GM12874 (cell line): ENCODE data around the gene PADI4.

Experiments used
- TF ChIP-seq, protein P1 (sequence below): IDR thresholded peaks from 2 replicates; pipeline ENCODE4 v1.5.1; 2011; ENCODE audit warnings: low read depth, mild to moderate bottlenecking, control low read depth, low read length, moderate library complexity; ENCODE audit not compliant: insufficient read depth

The PADI4 gene

DNA sequence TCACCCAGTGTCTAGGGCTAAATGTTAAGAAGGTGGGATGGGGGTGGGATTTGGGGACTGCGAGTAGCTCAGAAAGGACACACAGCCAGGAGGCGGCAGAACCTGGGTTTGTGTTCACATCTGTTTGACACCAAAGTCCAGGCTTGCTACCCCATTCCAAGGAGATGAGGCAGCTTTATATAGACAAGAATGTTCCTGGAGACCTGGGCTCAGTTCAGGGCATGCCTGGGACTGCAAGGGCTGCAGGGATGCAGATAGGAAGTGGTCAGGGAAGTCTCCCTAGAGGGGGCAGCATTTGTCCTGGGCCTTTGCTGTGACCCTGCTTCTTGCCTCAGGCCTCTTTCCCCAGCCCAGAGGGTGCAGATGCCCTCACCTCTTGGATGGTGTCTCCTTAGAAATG, 42.8 kb upstream of the PADI4 start:
- TF ChIP-seq, protein P1, sequence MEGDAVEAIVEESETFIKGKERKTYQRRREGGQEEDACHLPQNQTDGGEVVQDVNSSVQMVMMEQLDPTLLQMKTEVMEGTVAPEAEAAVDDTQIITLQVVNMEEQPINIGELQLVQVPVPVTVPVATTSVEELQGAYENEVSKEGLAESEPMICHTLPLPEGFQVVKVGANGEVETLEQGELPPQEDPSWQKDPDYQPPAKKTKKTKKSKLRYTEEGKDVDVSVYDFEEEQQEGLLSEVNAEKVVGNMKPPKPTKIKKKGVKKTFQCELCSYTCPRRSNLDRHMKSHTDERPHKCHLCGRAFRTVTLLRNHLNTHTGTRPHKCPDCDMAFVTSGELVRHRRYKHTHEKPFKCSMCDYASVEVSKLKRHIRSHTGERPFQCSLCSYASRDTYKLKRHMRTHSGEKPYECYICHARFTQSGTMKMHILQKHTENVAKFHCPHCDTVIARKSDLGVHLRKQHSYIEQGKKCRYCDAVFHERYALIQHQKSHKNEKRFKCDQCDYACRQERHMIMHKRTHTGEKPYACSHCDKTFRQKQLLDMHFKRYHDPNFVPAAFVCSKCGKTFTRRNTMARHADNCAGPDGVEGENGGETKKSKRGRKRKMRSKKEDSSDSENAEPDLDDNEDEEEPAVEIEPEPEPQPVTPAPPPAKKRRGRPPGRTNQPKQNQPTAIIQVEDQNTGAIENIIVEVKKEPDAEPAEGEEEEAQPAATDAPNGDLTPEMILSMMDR = no peak

DNA sequence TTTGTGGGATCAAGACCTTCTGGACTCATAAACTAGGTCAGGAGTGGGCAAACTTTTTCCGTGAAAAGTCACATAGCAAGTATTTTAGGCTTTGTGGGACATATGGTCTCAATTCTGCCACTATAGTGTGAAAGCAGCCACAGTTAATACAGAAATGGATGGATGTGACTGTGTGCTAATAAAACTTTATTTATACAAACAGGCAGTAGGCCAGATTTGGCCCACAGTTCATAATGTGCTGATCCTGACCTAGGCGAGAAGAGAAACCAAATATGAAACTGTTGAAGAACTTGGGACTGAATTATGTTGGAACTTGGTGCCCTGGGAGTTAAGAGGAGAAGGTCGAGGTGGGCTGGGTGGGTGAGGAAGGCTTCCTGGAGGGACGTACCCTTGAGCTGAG, 42.0 kb upstream of the PADI4 start:
- TF ChIP-seq, protein P1 = no peak

DNA sequence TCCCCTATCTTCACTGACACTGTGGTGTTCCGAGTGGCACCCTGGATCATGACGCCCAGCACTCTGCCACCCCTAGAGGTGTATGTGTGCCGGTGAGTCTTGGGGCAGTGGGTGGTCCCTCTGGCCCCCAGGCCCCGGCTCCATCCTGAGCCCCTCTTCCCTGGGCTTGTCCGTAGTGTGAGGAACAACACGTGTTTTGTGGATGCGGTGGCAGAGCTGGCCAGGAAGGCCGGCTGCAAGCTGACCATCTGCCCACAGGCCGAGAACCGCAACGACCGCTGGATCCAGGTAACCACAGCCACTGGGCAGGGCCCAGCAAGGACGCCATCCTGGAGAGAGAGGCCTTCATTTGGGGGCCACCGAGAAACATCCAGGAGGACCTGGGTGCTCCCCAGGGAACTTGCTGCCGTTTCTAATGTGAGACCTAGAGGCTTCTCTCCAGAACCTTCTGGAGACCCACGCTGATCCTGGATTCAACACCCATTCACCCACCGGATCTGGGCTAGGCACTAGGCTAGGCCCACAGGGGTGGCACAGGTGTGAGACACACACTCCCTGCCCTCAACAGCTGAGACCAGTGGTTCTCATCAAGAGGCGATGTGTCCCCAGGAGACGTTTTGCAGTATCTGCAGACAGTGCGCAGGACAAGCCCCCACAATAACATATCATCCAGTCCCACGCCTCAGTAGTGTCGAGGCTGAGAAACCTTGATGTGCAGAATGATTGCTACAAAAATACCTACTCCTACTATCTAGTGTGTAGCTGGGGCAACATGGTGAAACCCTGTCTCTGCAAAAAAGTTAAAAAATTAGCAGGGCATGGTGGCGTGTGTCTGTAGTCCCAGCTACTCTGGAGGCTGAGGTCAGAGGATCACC, 36.9 kb upstream of the PADI4 start:
- TF ChIP-seq, protein P1 = no peak

DNA sequence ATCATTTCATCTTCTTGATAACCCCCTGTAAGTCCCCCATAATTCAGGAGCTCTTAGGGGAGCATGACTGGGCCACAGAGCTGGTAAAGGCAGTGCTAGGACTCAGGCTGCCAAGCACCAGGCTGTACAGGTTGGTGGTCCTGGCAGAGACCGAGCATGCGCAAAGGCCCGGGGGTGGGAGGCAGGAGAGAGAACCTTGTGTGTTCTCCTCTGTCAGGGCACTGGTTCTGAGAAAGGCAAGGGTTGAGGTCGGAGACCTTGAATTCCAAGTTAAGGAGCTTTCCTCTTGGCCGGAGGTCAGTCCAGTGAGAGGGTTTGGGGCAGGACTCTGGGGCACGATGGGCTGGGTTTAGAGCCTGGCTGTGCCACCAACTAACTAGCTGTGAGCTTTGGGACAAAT, 35.9 kb upstream of the PADI4 start:
- TF ChIP-seq, protein P1 = no peak

DNA sequence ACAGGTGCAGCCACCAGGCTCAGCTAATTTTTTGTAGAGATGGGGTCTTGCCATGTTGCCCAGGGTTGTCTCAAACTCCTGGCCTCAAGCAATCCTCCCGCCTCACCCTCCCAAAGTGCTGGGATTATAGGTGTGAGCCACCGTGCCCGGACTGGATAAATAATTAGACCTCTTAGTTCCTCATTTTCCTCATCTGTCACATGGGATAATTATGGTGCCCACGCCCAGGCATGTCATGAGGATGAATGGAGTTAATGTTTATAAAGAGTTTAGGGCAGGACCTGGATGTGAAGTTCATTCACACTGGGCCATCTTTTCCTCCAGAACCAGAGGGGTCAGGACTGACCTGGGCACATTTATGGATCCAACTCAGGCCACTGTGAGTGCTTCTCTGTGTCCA, 35.4 kb upstream of the PADI4 start:
- TF ChIP-seq, protein P1 = no peak

DNA sequence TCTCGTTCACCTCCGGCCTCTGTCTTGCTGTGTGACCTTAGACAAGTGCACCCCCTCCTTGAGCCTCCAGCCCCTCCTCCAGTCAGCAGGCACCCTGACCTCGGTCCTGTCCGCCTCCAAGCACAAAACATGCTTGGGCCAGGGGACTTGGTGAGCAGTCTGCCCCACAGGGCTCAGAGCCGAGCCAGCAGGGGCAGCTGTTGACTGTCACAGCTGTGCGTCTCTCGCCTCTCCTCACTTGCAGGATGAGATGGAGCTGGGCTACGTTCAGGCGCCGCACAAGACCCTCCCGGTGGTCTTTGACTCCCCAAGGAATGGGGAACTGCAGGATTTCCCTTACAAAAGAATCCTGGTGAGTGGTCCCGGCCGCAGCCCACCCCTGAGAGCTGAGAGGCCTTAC, 34.9 kb upstream of the PADI4 start:
- TF ChIP-seq, protein P1 = no peak

DNA sequence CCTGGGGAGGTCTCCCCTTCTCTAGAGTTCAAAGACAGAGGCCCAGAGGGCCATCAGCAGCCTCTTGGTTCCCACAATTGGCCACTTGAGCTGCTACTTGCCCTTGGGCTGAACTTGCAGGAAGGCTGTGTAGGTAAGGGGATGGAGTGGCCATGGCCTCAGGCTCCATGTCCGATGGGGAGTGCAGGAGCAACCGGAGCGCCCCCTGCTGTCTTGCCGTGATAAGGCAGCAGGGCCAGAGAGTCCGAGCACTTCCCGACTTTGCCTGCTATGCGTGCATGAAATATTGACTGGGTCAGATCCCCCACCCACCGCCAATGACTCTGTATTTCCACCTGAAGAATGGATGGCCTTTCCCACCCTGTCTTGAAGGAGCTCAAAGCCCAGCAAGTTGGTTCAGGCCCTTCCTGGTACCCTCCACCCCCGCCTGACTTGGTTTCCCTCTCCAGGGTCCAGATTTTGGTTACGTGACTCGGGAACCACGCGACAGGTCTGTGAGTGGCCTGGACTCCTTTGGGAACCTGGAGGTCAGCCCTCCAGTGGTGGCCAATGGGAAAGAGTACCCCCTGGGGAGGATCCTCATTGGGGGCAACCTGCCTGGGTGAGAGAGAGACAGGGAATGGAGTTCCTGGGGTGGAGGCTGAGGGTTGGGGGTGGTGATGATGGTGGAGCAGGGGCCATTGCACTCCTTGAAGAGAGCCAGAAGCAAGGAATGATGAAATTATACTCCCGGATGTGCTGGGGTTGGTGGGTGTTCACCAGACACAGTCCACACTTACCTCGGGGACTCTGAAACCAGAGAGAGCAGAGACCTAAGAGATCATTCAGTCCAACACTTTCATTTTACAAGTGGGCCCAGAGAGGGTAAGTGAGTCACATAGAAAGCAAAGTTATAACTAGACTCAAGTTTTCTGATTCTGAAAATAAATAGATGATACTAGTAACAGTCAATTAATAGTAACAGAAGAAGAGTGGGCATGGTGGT, 33.5 kb upstream of the PADI4 start:
- TF ChIP-seq, protein P1 = peak; percentile 96
